ENCODE results near the gene EGFR. TPM values are rescaled to one million over a fixed set of nuclear protein-coding genes. Genes with fewer than 3 reads are reported as not detected.

The EGFR gene
- total RNA-seq, 2 experiments from 2014 or later: not detected

- Mint-ChIP-seq H3K9me3 (no peaks in the 10 kb centered on the region), H3K36me3 (no peaks in the 10 kb centered on the region), H3K4me1 (peaks cover 16% of the 10 kb centered on the region), H3K27ac (peak overlapping the region; percentile 70), H3K27me3 (peaks cover 15% of the 10 kb centered on the region), H3K4me3 (peak overlapping the region; percentile 22)
- DNase-seq: peak; percentile 22
Measured at GRCh38 chr7:55086413-55087201, 67.8 kb downstream of the EGFR start.

- no peak for DNase-seq
- Mint-ChIP-seq H3K27me3 (peaks cover 15% of the 10 kb centered on the region), H3K36me3 (no peaks in the 10 kb centered on the region), H3K4me1 (peaks cover 16% of the 10 kb centered on the region), H3K9me3 (no peaks in the 10 kb centered on the region), H3K27ac (no peak overlapping the region), H3K4me3 (no peak overlapping the region)
Measured at GRCh38 chr7:55087521-55087961, 68.7 kb downstream of the EGFR start.

GRCh38 chr7:55088107-55088506 is 69.3 kb downstream of the EGFR start:
- Mint-ChIP-seq H3K4me3 (no peak overlapping the region), H3K4me1 (peaks cover 16% of the 10 kb centered on the region), H3K27ac (no peak overlapping the region), H3K9me3 (no peaks in the 10 kb centered on the region), H3K27me3 (peaks cover 15% of the 10 kb centered on the region), H3K36me3 (no peaks in the 10 kb centered on the region)
- no peak for DNase-seq

GRCh38 chr7:55088620-55089019 is 69.8 kb downstream of the EGFR start:
- DNase-seq: no peak
- H3K36me3 Mint-ChIP-seq: no peaks in the 10 kb centered on the region
- peaks cover 16% of the 10 kb centered on the region for H3K4me1 Mint-ChIP-seq
- no peak overlapping the region for H3K27ac Mint-ChIP-seq
- H3K27me3 Mint-ChIP-seq: peaks cover 14% of the 10 kb centered on the region
- H3K9me3 Mint-ChIP-seq: no peaks in the 10 kb centered on the region
- no peak overlapping the region for H3K4me3 Mint-ChIP-seq

GRCh38 chr7:55092186-55092974 is 73.6 kb downstream of the EGFR start:
- Mint-ChIP-seq H3K27me3 (peaks cover 18% of the 10 kb centered on the region), H3K4me3 (no peak overlapping the region), H3K9me3 (no peaks in the 10 kb centered on the region), H3K4me1 (peaks cover 2% of the 10 kb centered on the region), H3K36me3 (no peaks in the 10 kb centered on the region), H3K27ac (no peak overlapping the region)
- DNase-seq: no peak

GRCh38 chr7:55092975-55093373 is 74.2 kb downstream of the EGFR start:
- no peak overlapping the region for H3K4me3 Mint-ChIP-seq
- H3K4me1 Mint-ChIP-seq: no peaks in the 10 kb centered on the region
- H3K27me3 Mint-ChIP-seq: peaks cover 20% of the 10 kb centered on the region
- no peaks in the 10 kb centered on the region for H3K36me3 Mint-ChIP-seq
- H3K27ac Mint-ChIP-seq: no peak overlapping the region
- no peak for DNase-seq
- H3K9me3 Mint-ChIP-seq: no peaks in the 10 kb centered on the region

- H3K36me3 Mint-ChIP-seq: no peaks in the 10 kb centered on the region
- H3K9me3 Mint-ChIP-seq: no peaks in the 10 kb centered on the region
- no peak overlapping the region for H3K4me3 Mint-ChIP-seq
- DNase-seq: no peak
- H3K27ac Mint-ChIP-seq: no peak overlapping the region
- H3K4me1 Mint-ChIP-seq: no peaks in the 10 kb centered on the region
- H3K27me3 Mint-ChIP-seq: peaks cover 19% of the 10 kb centered on the region
Measured at GRCh38 chr7:55093674-55094073, 74.9 kb downstream of the EGFR start.

GRCh38 chr7:55094092-55094690 is 75.4 kb downstream of the EGFR start:
- H3K4me1 Mint-ChIP-seq: no peaks in the 10 kb centered on the region
- H3K27me3 Mint-ChIP-seq: peaks cover 19% of the 10 kb centered on the region
- H3K4me3 Mint-ChIP-seq: no peak overlapping the region
- no peak overlapping the region for H3K27ac Mint-ChIP-seq
- H3K36me3 Mint-ChIP-seq: no peaks in the 10 kb centered on the region
- DNase-seq: no peak
- no peaks in the 10 kb centered on the region for H3K9me3 Mint-ChIP-seq

- H3K36me3 Mint-ChIP-seq: no peaks in the 10 kb centered on the region
- no peaks in the 10 kb centered on the region for H3K9me3 Mint-ChIP-seq
- H3K27me3 Mint-ChIP-seq: peaks cover 28% of the 10 kb centered on the region
- no peak for DNase-seq
- H3K4me1 Mint-ChIP-seq: no peaks in the 10 kb centered on the region
- H3K4me3 Mint-ChIP-seq: no peak overlapping the region
- no peak overlapping the region for H3K27ac Mint-ChIP-seq
Measured at GRCh38 chr7:55095672-55096071, 76.9 kb downstream of the EGFR start.

- Mint-ChIP-seq H3K27ac (no peak overlapping the region), H3K4me3 (no peak overlapping the region), H3K27me3 (peaks cover 35% of the 10 kb centered on the region), H3K36me3 (no peaks in the 10 kb centered on the region), H3K9me3 (no peaks in the 10 kb centered on the region), H3K4me1 (no peaks in the 10 kb centered on the region)
- DNase-seq: no peak
Measured at GRCh38 chr7:55096323-55096722, 77.5 kb downstream of the EGFR start.

GRCh38 chr7:55097100-55097499 is 78.3 kb downstream of the EGFR start:
- Mint-ChIP-seq H3K9me3 (no peaks in the 10 kb centered on the region), H3K4me1 (no peaks in the 10 kb centered on the region), H3K27ac (no peak overlapping the region), H3K27me3 (peaks cover 42% of the 10 kb centered on the region), H3K36me3 (no peaks in the 10 kb centered on the region), H3K4me3 (no peak overlapping the region)
- no peak for DNase-seq

GRCh38 chr7:55099066-55099820 is 80.4 kb downstream of the EGFR start:
- no peak overlapping the region for H3K27ac Mint-ChIP-seq
- no peaks in the 10 kb centered on the region for H3K4me1 Mint-ChIP-seq
- H3K36me3 Mint-ChIP-seq: no peaks in the 10 kb centered on the region
- DNase-seq: no peak
- H3K27me3 Mint-ChIP-seq: peaks cover 53% of the 10 kb centered on the region
- no peak overlapping the region for H3K4me3 Mint-ChIP-seq
- no peaks in the 10 kb centered on the region for H3K9me3 Mint-ChIP-seq

GRCh38 chr7:55099821-55100543 is 81.2 kb downstream of the EGFR start:
- no peak overlapping the region for H3K4me3 Mint-ChIP-seq
- H3K4me1 Mint-ChIP-seq: peaks cover 4% of the 10 kb centered on the region
- H3K27me3 Mint-ChIP-seq: peaks cover 58% of the 10 kb centered on the region

GRCh38 chr7:55100544-55101327 is 81.9 kb downstream of the EGFR start:
- peaks cover 7% of the 10 kb centered on the region for H3K4me1 Mint-ChIP-seq
- peaks cover 54% of the 10 kb centered on the region for H3K27me3 Mint-ChIP-seq

More at GRCh38 chr7:55099821-55100543, 81.2 kb downstream of the EGFR start:
- no peak overlapping the region for H3K27ac Mint-ChIP-seq
- H3K36me3 Mint-ChIP-seq: no peaks in the 10 kb centered on the region
- H3K9me3 Mint-ChIP-seq: no peaks in the 10 kb centered on the region
- DNase-seq: no peak

More at GRCh38 chr7:55100544-55101327, 81.9 kb downstream of the EGFR start:
- Mint-ChIP-seq H3K36me3 (no peaks in the 10 kb centered on the region), H3K4me3 (no peak overlapping the region), H3K27ac (no peak overlapping the region), H3K9me3 (no peaks in the 10 kb centered on the region)
- no peak for DNase-seq
